Endodermal cell (in vitro differentiated cells): Measurements from ENCODE around the gene CDC20B. TPM values are rescaled to one million over a fixed set of nuclear protein-coding genes. Genes with fewer than 3 reads are reported as not detected.
"Not testable (repeated sequence)": the region's sequence is repeated elsewhere in the genome, so short reads cannot be mapped to it uniquely, and the experiment has no call there.

Source experiments
- DNase-seq: peaks from one replicate; pipeline ENCODE4 v3.0.0-alpha.2; 2017
- H3K27ac ChIP-seq: 2 replicates; pipeline ENCODE4 v1.5.1; 2013; ENCODE audit warnings: mild to moderate bottlenecking, low read depth, low read length, moderate library complexity
- H3K27me3 ChIP-seq: 2 replicates; pipeline ENCODE4 v1.6.1; 2013; ENCODE audit warnings: mild to moderate bottlenecking, low read length, moderate library complexity; ENCODE audit not compliant: insufficient read depth, control insufficient read depth, poor library complexity, severe bottlenecking
- H3K36me3 ChIP-seq: 2 replicates; pipeline ENCODE4 v1.7.0; 2013; ENCODE audit warnings: mild to moderate bottlenecking, low read length, moderate library complexity; ENCODE audit not compliant: control insufficient read depth, insufficient read depth
- H3K4me1 ChIP-seq: one replicate; pipeline ENCODE4 v1.7.0; 2013; ENCODE audit warnings: low read length; ENCODE audit not compliant: control insufficient read depth, insufficient read depth
- H3K4me3 ChIP-seq: 2 replicates; pipeline ENCODE4 v1.5.1; 2013; ENCODE audit warnings: mild to moderate bottlenecking, low read length, moderate library complexity
- H3K9ac ChIP-seq: 2 replicates; pipeline ENCODE4 v1.6.1; 2013; ENCODE audit warnings: mild to moderate bottlenecking, low read length, moderate library complexity; ENCODE audit not compliant: poor library complexity, severe bottlenecking; ENCODE audit errors: extremely low read depth
- H3K9me3 ChIP-seq: 2 replicates; pipeline ENCODE4 v1.6.1; 2013; ENCODE audit warnings: mild to moderate bottlenecking, low read length, moderate library complexity; ENCODE audit not compliant: control insufficient read depth
- H3K27ac Mint-ChIP-seq: 2 replicates; pipeline ENCODE4 v1.8.0; 2020; ENCODE audit warnings: mixed read lengths
- H3K27me3 Mint-ChIP-seq: 2 replicates; pipeline ENCODE4 v1.8.0; 2021; ENCODE audit warnings: mild to moderate bottlenecking, mixed read lengths; ENCODE audit not compliant: insufficient read depth
- H3K36me3 Mint-ChIP-seq: 2 replicates; pipeline ENCODE4 v1.8.0; 2020; ENCODE audit warnings: low read depth, mixed read lengths
- H3K4me1 Mint-ChIP-seq: 2 replicates; pipeline ENCODE4 v1.8.0; 2020; ENCODE audit warnings: mixed read lengths
- H3K4me3 Mint-ChIP-seq: 2 replicates; pipeline ENCODE4 v1.8.0; 2020; ENCODE audit warnings: mild to moderate bottlenecking, moderate library complexity, mixed read lengths
- H3K9me3 Mint-ChIP-seq: 2 replicates; pipeline ENCODE4 v1.8.0; 2020; ENCODE audit warnings: mild to moderate bottlenecking, mixed read lengths
- CTCF ChIP-seq: fragments of 200-600 bp; sonication (generic); conservative IDR thresholded peaks from 2 replicates; pipeline ENCODE4 v1.5.0; 2021; ENCODE audit warnings: antibody characterized with exemption, mild to moderate bottlenecking
- WGBS, 2 experiments: methylation state at CpG; one replicate each; pipeline versions ENCODE4 v1.1.5 to v1.1.7; 2013; ENCODE audit warnings: missing lambda C conversion rate in 2 of 2, mixed read lengths in 1 of 2; ENCODE audit not compliant: insufficient coverage in 1 of 2, insufficient read length in 1 of 2; 5-methylcytosine and 5-hydroxymethylcytosine counted together
- total RNA-seq, 2 donors: library from RNA; stranded (reverse); fragmentation: NEBNext Ultra II Directional in 1 of 2; extraction: Animal tissue kit (Norgen Biotek cat#: 25700) in 1 of 2; gene quantifications; 2 replicates in 1 of 2; 3 replicates in 1 of 2; pipeline ENCODE4 v1.2.1, GENCODE V29; 2021

Gene CDC20B
- total RNA-seq, 2 donors from 2014 or later = 0.13 to 0.20 TPM

- Histone ChIP-seq H3K4me1 (no peaks in the 10 kb centered on the region), H3K36me3 (no peaks in the 10 kb centered on the region), H3K27ac (peak overlapping the region; percentile 25), H3K9ac (no peak overlapping the region), H3K4me3 (no peak overlapping the region), H3K9me3 (no peaks in the 10 kb centered on the region), H3K27me3 (no peaks in the 10 kb centered on the region)
- Mint-ChIP-seq H3K4me3 (no peak overlapping the region), H3K4me1 (peaks cover 17% of the 10 kb centered on the region), H3K36me3 (no peaks in the 10 kb centered on the region), H3K9me3 (peaks cover 5% of the 10 kb centered on the region), H3K27ac (no peak overlapping the region), H3K27me3 (peaks cover 7% of the 10 kb centered on the region)
- WGBS, 2 experiments = 84 to 89% methylated on average over 2 of the region's 2 CpGs
- no peak for DNase-seq
- TF ChIP-seq CTCF = no peak
Measured at GRCh38 chr5:55104036-55104772, 68.8 kb downstream of the CDC20B start.

- Mint-ChIP-seq H3K27ac (no peak within 1 kb of the TSS), H3K27me3 (peaks cover 7% of the 10 kb centered on the region), H3K4me1 (peaks cover 17% of the 10 kb centered on the region), H3K4me3 (no peak within 1 kb of the TSS), H3K9me3 (peaks cover 5% of the 10 kb centered on the region), H3K36me3 (no peaks in the 10 kb centered on the region)
- Histone ChIP-seq H3K9me3 (no peaks in the 10 kb centered on the region), H3K27me3 (no peaks in the 10 kb centered on the region), H3K27ac (no peak within 1 kb of the TSS), H3K4me1 (no peaks in the 10 kb centered on the region), H3K9ac (no peak within 1 kb of the TSS), H3K36me3 (no peaks in the 10 kb centered on the region), H3K4me3 (no peak within 1 kb of the TSS)
- WGBS, 2 experiments = 75 to 95% methylated on average over 1 to 3 of the region's 3 CpGs
- no peak for DNase-seq
- no peak for TF ChIP-seq CTCF
Measured at GRCh38 chr5:55102348-55102747, 70.6 kb downstream of the CDC20B start, which contains the start of gene GZMA. Gene GZMA (plus strand): TSS chr5:55102646. CDS start chr5:55102683, 37 bp downstream.

GRCh38 chr5:55101556-55102276 is 71.3 kb downstream of the CDC20B start:
- Histone ChIP-seq H3K36me3 (no peaks in the 10 kb centered on the region), H3K9ac (no peak overlapping the region), H3K9me3 (no peaks in the 10 kb centered on the region), H3K4me1 (no peaks in the 10 kb centered on the region), H3K4me3 (no peak overlapping the region), H3K27ac (no peak overlapping the region), H3K27me3 (no peaks in the 10 kb centered on the region)
- no peak overlapping the region for H3K4me3 Mint-ChIP-seq
- no peak overlapping the region for H3K27ac Mint-ChIP-seq
- H3K9me3 Mint-ChIP-seq = peaks cover 5% of the 10 kb centered on the region
- no peak for TF ChIP-seq CTCF
- WGBS, 2 experiments = 87% methylated on average over 5 of the region's 5 CpGs; no CpG with 5 or more reads in 1 of the 2 experiments
- peaks cover 19% of the 10 kb centered on the region for H3K4me1 Mint-ChIP-seq
- no peaks in the 10 kb centered on the region for H3K36me3 Mint-ChIP-seq
- H3K27me3 Mint-ChIP-seq = peaks cover 9% of the 10 kb centered on the region
- DNase-seq = no peak

- not testable (repeated sequence) for H3K4me3 ChIP-seq, H3K27ac Mint-ChIP-seq, H3K36me3 ChIP-seq, H3K27me3 Mint-ChIP-seq, H3K27ac ChIP-seq, H3K4me3 Mint-ChIP-seq, H3K9me3 Mint-ChIP-seq, H3K9me3 ChIP-seq, H3K36me3 Mint-ChIP-seq, H3K4me1 ChIP-seq, DNase-seq, H3K27me3 ChIP-seq, H3K9ac ChIP-seq
- H3K4me1 Mint-ChIP-seq = peaks cover 19% of the 10 kb centered on the region
Measured at GRCh38 chr5:55101148-55101547, 71.8 kb downstream of the CDC20B start.
